NB4 (cell line): ENCODE measurements around the gene TMOD4.

ENCODE experiments used
- DNase-seq: peaks from one replicate; pipeline ENCODE4 v3.0.0; 2010; ENCODE audit warnings: low read depth
- H3K4me3 ChIP-seq: one replicate; pipeline ENCODE4 v1.5.1; 2011; ENCODE audit warnings: mild to moderate bottlenecking, low read depth, low read length, moderate library complexity
- CTCF ChIP-seq: IDR thresholded peaks from one replicate; pipeline ENCODE4 v1.5.1; 2012; ENCODE audit warnings: low read depth, low read length
- MAX ChIP-seq: IDR thresholded peaks from 2 replicates; pipeline ENCODE4 v1.6.1; 2011; ENCODE audit warnings: low read depth, low read length
- MYC ChIP-seq: IDR thresholded peaks from 2 replicates; pipeline ENCODE4 v1.6.1; 2011; ENCODE audit warnings: low read depth, low read length
- POLR2A ChIP-seq: IDR thresholded peaks from 2 replicates; pipeline ENCODE4 v1.6.1; 2011; ENCODE audit warnings: mild to moderate bottlenecking; ENCODE audit not compliant: insufficient read length; ENCODE audit errors: extremely low read depth

The TMOD4 gene

GRCh38 chr1:151137789-151138188 lies 38.0 kb downstream of the TMOD4 start:
- H3K4me3 ChIP-seq: no peak overlapping the region
- TF ChIP-seq POLR2A: no peak
- TF ChIP-seq MAX: no peak
- no peak for TF ChIP-seq MYC
- TF ChIP-seq CTCF: no peak
- no peak for DNase-seq

- no peak for TF ChIP-seq MYC
- TF ChIP-seq MAX: no peak
- no peak for TF ChIP-seq CTCF
- TF ChIP-seq POLR2A: no peak
- H3K4me3 ChIP-seq: no peak overlapping the region
- DNase-seq: no peak
These were observed 40.1 kb downstream of the TMOD4 start for GRCh38 chr1:151135433-151136385.

- no peak for DNase-seq
- TF ChIP-seq MAX (no peak), POLR2A (no peak), CTCF (no peak), MYC (no peak)
- no peak overlapping the region for H3K4me3 ChIP-seq
These were observed 40.8 kb downstream of the TMOD4 start for GRCh38 chr1:151134991-151135390.

- no peak for TF ChIP-seq CTCF
- no peak for TF ChIP-seq POLR2A
- TF ChIP-seq MAX: no peak
- TF ChIP-seq MYC: no peak
- DNase-seq: no peak
- H3K4me3 ChIP-seq: no peak overlapping the region
These were observed 41.4 kb downstream of the TMOD4 start for GRCh38 chr1:151134396-151134795.

GRCh38 chr1:151133018-151133806 lies 42.6 kb downstream of the TMOD4 start:
- no peak for DNase-seq
- TF ChIP-seq CTCF (no peak), MAX (no peak), POLR2A (no peak), MYC (no peak)
- no peak overlapping the region for H3K4me3 ChIP-seq
